Metanephros (tissue), 1 donor: ENCODE results near the gene P2RY13. TPM values are rescaled to one million over a fixed set of nuclear protein-coding genes. Genes with fewer than 3 reads are reported as not detected.

ENCODE experiments used
- total RNA-seq: library from RNA; depleted of rRNA; stranded (reverse); fragments of >200 nt; gene quantifications from one replicate; pipeline ENCODE4 v1.2.3, GENCODE V29; 2014

P2RY13 gene
- 1.2 TPM for total RNA-seq

DNA sequence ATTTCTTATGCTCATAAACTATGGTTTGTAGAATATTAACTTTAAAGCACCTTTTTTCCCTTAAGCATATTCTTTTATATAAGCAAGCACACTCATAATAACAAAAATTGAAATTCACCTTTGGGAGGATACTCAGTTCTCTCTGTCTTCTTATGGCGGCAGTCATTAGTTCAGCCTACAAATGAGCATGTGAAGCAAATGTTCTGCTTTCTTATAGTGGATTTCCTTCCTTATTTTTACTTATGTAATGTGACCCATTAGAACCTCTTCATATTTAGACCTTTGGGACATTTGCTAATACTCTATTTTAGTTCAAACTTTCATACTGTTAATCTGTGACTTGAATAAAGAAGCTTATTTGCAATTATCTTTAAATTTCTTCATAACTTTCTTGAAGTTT lies at the start of gene P2RY13:
P2RY13 (minus strand) TSS at position 187 of the 400 bp plus-strand sequence; CDS start at position 166, 21 bp downstream.

DNA sequence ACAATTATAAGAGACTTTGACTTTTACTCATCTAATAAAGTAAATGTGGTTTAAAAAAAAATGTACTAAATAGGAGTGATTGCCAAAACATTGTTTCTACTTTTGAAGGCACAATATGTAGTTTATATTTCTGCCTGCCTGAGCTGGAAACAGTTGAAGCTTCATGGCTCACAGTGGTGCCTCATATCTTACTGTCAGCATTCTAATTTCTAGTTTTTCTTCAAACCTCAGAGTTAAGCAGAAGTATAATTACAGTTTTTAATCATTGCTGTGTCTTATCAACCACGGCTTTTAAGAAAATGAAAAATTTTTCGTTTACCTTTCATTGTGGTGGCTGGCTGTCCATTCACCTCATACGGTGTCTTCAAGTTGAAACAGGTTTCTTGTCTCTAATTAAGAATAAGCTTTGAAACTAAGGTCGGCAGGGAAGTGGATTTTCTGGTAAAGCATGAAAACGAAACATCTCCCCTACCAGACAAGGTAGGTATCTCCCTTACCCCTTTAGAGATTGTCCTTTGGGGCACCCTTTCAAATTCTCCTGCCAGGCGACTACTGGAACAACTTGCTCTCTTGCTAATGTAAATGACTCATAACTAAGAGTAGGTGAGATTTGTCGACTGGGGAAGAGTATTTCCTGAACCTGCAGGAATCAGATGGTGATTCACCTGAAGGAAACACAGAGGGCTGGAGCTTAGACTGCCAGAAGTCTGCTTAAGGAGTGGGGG lies 12.9 kb downstream of the P2RY13 start, which contains the start of gene GPR87:
GPR87 (minus strand) TSS at position 554 of the 725 bp plus-strand sequence. CDS start 16,720 bp downstream, outside the sequence.

DNA sequence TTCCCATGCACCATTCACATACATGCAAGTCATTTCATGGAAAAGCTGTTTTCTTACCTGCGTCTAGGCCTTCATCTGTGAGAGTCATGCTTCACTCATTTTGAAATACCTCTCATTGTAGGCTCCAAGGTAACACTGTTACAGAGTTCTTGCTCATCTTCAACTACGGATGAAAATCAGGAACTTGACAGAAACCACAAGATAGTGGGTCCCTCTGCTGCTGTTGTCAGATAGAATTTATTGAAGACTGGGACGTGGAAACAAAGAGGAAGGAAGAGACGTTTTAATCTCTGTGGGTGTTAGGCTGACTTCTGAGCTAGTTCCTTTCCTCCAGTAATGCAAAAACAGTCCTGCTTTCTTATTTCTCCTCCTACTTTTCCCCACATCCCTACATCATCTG lies 51.1 kb downstream of the P2RY13 start, which contains the start of gene P2RY14:
P2RY14 (minus strand) TSS at position 313 of the 400 bp plus-strand sequence. CDS start 64,226 bp downstream, outside the sequence.

Other genes with a start within 250 kb of the P2RY13 start
- gene MED12L, start 243.9 kb downstream of the P2RY13 start, total RNA-seq = 5.9 TPM
- 13.7 TPM for gene GPR171, start 126.3 kb downstream of the P2RY13 start, total RNA-seq
- 1.1 TPM for gene P2RY14, start 51.0 kb downstream of the P2RY13 start, total RNA-seq
- 0.12 TPM for gene GPR87, start 12.7 kb downstream of the P2RY13 start, total RNA-seq
- 2.5 TPM for gene P2RY12, start 55.2 kb upstream of the P2RY13 start, total RNA-seq
- gene IGSF10, start 131.5 kb upstream of the P2RY13 start, total RNA-seq = 2.5 TPM